GM12892 (cell line): ENCODE results near the gene ACAP3.

Source experiments
- DNase-seq: peaks from one replicate; pipeline ENCODE4 v3.0.0; 2011; ENCODE audit not compliant: insufficient read length
- FAIRE-seq: peaks from 2 replicates; lab custom pipeline; 2011; peaks lifted over from hg19 to GRCh38; lab: Jason Lieb, UNC
- POLR2A ChIP-seq: IDR thresholded peaks from 2 replicates; pipeline ENCODE4 v1.6.1; 2011; ENCODE audit warnings: low read depth, low read length, control low read depth
- POLR2AphosphoS5 ChIP-seq: IDR thresholded peaks from 2 replicates; pipeline ENCODE4 v1.6.1; 2011; ENCODE audit warnings: low read depth, low read length, control low read depth
- TAF1 ChIP-seq: IDR thresholded peaks from 2 replicates; pipeline ENCODE4 v1.6.1; 2011; ENCODE audit warnings: low read depth, mild to moderate bottlenecking, control low read depth, low read length, borderline replicate concordance

ACAP3 gene

DNA sequence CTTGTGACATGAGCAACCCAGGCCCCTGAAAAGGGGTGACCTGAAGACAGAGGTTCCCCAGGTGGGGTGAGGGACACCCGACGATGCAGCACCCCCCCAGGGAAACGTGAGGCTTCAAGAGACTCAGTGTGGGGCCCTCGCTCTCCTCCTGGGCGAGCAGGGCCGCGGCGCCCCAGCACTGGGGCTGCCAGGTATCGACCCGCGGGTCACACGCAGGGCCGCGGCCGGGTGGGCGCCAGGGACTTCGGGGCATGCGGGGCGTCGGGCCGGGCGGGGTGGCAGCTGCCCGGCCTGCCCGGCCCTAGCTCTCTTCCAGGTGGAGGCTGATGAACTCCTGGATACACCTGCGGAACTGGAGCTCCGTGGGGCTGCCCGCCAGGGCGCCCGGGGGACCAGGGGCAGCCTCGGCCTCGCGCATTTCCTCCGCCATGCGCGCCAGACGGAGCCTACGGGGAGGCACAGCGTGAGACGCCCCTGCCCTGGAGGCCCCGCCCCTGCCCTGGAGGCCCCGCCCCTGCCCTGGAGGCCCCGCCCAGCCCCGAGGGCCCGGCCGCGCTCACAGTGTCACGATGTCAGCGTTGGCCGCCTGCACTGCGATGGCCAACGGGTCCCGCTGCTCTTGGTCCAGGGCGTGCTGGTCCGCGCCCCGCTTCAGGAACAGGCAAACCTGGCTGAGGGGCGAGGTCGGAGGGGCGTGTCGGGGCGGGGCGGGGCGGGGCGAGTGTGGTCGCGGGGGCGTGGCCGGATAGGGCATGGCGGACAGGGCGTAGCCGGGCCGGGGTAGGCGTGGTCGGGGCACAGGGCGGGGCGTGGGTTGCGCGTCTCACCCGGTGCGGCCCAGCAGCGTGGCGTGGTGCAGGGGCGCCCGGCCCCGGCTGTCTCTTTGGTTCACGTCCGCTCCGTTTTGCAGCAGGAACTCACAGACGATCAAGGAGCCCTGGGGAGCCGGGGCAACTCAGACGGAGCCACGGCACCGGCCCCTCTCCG is 14.2 kb downstream of the ACAP3 start:
- TF ChIP-seq POLR2AphosphoS5: no peak
- no peak for TF ChIP-seq TAF1
- no peak for TF ChIP-seq POLR2A
- no peak for DNase-seq
- no peak for FAIRE-seq

DNA sequence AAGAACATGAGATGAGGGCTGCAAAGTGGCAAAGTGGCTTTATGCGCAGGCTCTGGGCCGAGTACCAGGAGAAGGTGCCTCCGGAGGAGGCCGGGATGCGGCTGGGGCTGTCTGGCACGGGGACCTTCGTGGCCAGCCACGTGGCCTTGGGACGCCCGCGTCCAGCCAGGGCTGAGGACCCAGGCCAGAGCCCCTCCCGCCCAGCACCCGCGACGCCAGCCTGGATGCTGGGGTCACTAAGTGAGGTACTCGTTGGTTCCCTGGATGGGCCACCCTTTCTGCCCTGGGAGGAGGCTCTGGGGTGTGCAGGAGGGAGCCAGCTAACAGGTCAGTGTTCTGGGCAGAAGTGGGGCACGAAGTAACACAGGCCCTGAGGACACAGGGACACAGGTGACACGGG is 14.9 kb downstream of the ACAP3 start:
- FAIRE-seq (no peak), DNase-seq (no peak)
- no peak for TF ChIP-seq TAF1
- TF ChIP-seq POLR2A: no peak
- no peak for TF ChIP-seq POLR2AphosphoS5

DNA sequence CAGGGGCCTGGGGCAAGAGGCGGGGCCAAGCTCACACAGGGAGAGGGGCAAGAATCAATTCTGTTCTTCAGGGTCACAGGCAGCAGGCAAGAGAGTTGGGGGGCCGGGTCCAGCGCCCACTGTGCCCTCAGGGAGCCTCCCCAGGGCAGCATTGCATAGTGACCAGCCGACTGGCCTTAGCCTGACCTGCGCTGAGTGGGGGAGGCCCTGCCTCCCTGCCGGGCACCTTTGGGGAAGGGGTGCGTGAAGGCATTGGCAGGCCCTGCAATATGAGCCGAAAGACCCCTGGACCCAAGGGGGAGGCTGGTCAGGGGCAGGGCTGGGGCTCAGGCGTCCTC is 15.3 kb downstream of the ACAP3 start:
- no peak for DNase-seq
- TF ChIP-seq TAF1 (no peak), POLR2A (no peak), POLR2AphosphoS5 (no peak)
- FAIRE-seq: no peak

DNA sequence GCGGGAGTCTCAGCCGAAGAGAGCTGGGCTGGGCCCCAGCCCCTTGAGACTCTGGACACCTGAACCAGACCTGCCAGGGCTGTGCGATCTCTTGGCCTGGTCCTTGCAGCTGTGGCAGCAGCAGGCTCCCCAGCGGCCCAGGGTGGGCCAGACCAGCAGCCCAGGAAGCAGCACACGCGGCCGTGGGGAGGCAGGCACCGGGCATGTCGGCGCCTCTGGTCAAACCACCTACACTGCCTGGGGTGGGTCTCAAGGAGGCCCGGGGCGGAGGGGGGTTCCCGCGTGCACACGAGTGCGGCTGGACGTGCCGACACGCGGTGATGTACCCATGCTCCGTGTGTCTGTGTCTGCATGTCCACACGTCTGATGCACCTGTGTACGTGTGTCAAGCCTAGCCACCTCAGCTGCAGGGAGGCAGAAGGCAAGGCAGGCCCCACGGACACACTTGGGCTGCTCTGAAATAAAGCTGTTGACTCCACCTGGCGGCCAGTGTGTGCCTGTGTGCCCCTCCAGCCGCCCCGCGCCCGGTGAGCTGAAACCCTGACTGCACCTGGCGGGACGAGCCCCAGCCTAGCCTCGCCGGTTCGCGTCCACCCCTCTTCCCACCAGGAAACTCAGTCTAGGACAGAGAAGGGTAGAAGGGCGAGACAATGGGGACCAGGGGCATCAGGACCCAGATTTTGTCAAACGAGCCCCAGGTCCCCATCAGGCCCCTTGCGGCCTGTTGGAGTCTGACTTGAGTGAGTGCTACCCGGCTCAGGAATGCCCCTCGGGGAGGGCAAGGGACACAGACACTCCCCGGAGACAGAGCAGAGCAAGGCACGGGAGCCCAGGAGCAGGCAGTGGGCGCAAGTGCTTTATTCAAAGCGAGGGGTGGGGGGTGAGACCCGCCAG is 15.9 kb downstream of the ACAP3 start:
- peak; percentile 83 for FAIRE-seq
- TF ChIP-seq POLR2A: no peak
- TF ChIP-seq POLR2AphosphoS5: no peak
- TF ChIP-seq TAF1: no peak
- DNase-seq: peak; percentile 91

DNA sequence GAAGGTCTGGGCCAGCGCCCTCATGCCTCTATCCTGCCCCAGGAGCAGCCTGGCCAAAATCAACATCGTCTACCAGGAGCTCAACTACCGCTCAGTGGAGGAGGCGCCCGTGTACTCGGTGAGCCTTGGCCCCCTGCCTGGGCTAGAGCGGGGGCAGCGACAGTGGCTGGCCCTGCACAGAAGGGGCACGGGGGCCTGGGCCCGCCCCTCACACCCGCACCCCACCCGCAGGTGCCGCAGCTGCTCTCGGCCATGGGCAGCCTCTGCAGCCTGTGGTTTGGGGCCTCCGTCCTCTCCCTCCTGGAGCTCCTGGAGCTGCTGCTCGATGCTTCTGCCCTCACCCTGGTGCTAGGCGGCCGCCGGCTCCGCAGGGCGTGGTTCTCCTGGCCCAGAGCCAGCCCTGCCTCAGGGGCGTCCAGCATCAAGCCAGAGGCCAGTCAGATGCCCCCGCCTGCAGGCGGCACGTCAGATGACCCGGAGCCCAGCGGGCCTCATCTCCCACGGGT is 16.7 kb downstream of the ACAP3 start:
- TF ChIP-seq POLR2AphosphoS5 (no peak), POLR2A (no peak), TAF1 (no peak)
- FAIRE-seq: no peak
- no peak for DNase-seq

DNA sequence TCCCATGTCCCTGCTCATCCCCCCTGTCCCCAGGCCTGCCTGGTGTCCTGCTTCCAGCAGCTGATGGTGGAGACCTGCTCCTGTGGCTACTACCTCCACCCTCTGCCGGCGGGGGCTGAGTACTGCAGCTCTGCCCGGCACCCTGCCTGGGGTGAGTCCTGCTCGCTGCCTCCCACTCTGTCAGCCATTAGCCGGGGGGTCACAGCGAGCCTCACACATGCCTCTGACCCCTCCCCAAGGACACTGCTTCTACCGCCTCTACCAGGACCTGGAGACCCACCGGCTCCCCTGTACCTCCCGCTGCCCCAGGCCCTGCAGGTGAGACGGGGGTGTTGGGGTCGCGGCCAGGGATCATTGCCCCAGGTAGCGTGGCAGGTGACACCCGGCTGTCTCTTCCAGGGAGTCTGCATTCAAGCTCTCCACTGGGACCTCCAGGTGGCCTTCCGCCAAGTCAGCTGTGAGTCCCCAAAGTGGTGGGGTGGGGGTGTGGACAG is 17.4 kb downstream of the ACAP3 start:
- peak; percentile 80 for DNase-seq

DNA sequence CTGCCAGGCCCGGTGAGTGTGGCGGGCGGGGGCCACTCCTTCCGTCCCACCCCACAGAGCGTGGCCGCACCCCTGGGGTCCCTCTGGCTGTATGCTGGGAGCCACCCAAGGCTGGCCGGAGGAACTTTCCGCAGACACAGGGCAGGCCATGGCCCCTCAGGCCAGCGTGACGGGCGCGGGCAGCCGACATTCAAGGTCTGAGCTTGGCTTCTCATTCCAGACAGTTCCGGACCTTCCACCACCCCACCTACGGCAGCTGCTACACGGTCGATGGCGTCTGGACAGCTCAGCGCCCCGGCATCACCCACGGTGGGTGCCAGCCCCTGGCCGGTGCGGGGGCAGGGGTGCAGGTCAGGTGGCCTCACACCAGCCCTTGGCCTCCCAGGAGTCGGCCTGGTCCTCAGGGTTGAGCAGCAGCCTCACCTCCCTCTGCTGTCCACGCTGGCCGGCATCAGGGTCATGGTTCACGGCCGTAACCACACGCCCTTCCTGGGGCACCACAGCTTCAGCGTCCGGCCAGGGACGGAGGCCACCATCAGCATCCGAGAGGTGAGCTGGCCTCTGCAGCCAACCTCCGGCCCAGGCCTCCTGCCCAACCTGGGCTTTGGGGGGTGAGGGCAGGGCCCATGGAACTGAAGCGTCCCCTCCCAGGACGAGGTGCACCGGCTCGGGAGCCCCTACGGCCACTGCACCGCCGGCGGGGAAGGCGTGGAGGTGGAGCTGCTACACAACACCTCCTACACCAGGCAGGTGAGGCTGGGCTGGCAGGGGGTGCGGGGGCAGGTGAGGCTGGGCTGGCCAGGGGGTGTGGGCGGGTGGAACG is 20.2 kb downstream of the ACAP3 start:
- no peak for DNase-seq
- TF ChIP-seq POLR2AphosphoS5 (no peak), TAF1 (no peak), POLR2A (no peak)
- FAIRE-seq: no peak

More for the DNA sequence above, 17.4 kb downstream of the ACAP3 start:
- peak; percentile 40 for FAIRE-seq
- TF ChIP-seq TAF1 (no peak), POLR2A (no peak), POLR2AphosphoS5 (no peak)

DNA sequence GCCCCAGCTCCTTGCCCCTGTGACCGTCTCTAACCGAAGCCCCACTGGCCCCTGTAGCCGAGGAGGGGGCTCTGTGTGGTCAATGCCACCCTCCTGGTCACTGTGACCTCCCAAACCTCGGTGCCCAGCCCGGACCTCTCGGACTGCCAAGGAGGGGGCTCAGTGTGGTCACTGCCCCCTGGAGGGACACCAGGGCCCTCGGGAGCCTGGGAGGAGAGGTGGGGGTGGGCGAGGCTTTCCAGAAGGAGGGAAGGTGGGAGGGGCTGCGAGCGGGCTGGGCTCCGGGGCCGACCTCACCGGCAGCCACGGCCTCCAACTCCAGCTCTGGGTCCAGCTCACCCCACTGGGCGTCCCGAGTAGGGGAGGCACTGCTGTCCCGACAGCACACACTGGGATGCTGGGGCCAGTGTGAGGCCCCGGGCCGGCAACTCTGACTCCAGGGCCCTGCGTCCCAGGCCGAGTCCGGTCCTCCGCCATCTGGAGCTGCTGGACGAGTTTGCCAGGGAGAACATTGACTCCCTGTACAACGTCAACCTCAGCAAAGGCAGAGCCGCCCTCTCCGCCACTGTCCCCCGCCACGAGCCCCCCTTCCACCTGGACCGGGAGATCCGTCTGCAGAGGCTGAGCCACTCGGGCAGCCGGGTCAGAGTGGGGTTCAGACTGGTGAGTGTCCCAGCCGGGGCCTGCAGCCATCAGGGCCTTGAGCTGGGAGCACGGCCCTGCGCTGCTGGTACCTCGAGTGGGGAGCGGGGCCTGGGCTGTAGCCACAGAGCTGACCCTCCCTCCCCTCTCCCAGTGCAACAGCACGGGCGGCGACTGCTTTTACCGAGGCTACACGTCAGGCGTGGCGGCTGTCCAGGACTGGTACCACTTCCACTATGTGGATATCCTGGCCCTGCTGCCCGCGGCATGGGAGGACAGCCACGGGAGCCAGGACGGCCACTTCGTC is 21.1 kb downstream of the ACAP3 start:
- FAIRE-seq (no peak), DNase-seq (no peak)
- TF ChIP-seq POLR2A (no peak), TAF1 (no peak), POLR2AphosphoS5 (no peak)

DNA sequence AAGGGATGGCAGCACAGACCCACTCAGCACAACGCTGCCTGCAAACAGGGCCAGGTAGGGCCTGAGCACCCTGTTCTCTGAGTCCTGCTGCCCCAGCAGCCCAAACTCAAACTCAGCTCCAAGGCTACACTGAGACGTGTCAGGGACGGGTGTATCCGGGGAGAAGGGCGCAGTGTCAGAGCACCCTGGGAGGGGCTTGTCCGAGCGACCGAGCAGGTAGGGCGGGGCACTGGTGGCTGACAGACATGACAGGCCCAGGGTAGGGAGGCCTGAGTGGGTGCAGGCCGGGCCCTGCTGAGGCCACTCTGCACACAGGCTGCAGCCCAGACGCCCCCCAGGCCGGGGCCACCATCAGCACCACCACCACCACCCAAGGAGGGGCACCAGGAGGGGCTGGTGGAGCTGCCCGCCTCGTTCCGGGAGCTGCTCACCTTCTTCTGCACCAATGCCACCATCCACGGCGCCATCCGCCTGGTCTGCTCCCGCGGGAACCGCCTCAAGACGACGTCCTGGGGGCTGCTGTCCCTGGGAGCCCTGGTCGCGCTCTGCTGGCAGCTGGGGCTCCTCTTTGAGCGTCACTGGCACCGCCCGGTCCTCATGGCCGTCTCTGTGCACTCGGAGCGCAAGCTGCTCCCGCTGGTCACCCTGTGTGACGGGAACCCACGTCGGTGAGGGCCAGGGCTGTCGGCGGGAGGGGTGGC is 22.0 kb downstream of the ACAP3 start:
- FAIRE-seq (no peak), DNase-seq (no peak)
- TF ChIP-seq TAF1 (no peak), POLR2A (no peak), POLR2AphosphoS5 (no peak)
